ENCODE data around the gene TCF7.

Gene TCF7

DNA sequence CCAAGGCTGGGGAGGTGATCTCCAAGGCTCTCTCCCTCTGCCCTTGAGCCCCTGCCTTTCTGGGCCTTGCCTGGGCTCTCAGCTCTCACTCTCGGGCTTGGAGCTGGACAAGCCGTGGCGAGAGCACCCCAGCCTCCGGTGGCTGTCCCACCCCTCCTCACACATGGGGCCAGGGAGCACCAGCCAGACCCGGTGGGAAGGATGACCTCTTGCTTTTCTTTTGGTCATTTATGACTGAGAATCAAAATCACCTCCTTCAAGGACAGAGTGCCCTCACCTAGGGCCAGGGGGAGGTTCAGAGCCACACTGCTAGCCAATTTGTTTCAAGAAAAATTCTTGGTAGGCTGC, 14.1 kb downstream of the TCF7 start:
- in situ Hi-C loops (cut with HindIII; ENCODE audit: low sequenced_read_pairs), result loop anchor here (5.0 to 10.0 kb wide), 2 partner anchors 41 to 64 kb away; no protein-coding TSS in a partner anchor

GRCh38 chr5:134129411-134130238, 15.1 kb downstream of the TCF7 start:
- in situ Hi-C loops (cut with HindIII; ENCODE audit: low sequenced_read_pairs), result loop anchor here (5.0 to 10.0 kb wide), 2 partner anchors 42 to 65 kb away; no protein-coding TSS in a partner anchor

DNA sequence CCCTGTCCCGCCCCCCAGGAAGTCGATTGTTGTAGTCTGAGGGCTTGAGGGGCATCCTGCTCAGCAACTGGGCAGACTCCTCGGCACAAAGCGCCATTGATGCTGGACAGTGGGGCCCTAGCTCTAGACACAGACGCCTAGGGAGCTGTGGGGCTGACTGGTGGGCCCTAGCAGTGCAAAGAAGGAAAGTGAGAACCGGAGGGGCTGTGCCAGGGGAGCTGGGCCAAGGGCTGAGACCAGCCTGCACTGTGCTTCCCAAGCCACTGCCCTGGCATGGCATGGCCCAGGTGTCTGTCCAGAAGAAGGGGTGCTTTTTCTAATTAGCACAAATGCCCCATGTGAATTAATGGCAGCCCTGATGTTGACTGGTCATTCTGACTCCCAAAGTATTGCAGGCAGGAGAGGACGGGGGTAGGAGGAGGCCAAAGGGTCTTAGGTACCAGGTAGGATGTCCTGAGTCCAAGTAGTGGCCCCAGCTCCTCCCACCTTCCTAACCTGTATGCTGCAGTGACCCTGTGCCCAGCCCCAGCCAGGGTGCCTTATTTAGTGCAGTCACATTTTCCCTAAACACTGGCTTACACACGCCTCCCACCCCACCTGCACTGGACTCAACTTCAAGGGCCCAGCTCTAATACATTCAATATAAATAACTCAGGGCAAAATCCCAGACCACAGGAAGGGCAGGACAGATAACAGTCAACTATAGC, 15.9 kb downstream of the TCF7 start:
- in situ Hi-C loops (cut with HindIII; ENCODE audit: low sequenced_read_pairs), result no loop called here

GRCh38 chr5:134131165-134131564, 16.7 kb downstream of the TCF7 start:
- in situ Hi-C loops (cut with HindIII; ENCODE audit: low sequenced_read_pairs), result no loop called here

DNA sequence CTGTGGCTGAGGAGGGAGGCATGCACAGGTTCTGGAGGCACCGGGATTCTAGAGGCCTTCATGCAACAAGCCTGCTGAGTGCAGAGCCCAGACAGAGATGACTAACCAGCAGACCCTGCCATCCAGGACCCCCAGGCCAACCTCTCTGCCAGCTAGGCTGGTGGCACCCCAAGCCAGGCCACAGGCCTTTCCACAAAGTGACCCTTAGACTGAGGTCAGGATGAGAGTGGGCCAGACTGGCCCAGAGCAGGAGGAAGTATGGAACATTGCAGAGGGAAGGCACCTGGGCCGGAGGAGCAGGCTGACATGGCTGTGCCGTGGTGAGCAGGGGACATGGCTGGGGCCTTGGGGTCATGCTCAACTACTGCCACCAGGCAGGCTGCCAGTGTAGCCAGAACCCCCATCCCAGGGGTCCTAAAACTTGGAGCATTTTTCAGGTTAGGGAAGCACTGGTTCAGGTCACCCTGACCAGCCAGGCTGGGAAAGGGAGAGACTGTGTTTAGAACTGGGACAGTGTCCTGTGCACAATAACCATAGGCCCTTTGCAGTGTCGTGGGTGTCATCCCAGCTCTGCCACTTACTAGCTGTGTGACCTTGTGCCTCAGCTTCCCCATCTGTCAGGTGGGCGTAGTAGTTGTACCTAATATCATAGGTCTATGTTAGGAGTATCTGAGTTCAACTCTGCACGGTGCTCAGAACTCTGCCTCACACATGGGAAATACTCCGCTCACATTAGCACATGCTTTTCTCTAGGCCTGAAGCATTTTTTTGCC, 17.3 kb downstream of the TCF7 start:
- in situ Hi-C loops (cut with HindIII; ENCODE audit: low sequenced_read_pairs), result no loop called here

DNA sequence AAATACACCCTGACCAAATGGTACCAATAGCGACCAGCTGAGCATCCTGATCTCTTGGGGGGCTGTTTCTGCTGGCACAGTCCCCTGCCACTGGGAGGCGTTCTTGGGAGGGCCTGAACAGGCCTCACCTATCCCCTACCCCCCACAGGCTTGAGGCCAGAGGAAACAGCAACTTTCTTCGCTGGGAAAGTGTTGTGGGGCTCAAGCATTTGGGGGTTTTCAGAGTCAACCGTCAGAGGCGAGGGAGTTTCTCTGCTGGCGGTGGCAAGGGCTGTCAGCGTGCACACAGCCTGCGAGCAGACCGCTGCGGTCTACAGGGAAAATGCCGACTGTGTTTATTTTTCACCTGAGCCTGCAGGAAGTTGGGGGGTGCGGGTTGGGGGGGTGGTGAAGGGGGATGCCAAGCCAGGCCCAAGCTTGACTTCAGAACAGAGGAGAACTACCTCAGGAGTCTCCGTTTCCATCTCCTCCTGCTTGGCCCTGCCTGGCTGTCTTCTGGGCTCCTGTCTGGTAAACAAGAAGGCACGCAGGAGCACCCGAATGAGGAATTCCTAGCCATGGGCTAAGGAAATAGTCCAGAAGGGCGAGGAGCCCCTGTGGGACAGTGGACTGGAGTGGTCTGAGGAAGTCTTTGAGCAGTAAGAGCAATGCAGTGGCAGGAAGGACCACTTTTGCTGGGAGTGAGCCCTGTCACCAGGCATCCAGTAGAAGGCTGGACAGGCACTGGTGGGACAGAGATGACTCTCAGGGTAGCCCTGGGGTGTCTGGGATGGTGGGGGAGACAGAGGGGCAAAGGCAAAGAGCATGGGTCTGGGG, 18.1 kb downstream of the TCF7 start:
- in situ Hi-C loops (cut with HindIII; ENCODE audit: low sequenced_read_pairs), result no loop called here

DNA sequence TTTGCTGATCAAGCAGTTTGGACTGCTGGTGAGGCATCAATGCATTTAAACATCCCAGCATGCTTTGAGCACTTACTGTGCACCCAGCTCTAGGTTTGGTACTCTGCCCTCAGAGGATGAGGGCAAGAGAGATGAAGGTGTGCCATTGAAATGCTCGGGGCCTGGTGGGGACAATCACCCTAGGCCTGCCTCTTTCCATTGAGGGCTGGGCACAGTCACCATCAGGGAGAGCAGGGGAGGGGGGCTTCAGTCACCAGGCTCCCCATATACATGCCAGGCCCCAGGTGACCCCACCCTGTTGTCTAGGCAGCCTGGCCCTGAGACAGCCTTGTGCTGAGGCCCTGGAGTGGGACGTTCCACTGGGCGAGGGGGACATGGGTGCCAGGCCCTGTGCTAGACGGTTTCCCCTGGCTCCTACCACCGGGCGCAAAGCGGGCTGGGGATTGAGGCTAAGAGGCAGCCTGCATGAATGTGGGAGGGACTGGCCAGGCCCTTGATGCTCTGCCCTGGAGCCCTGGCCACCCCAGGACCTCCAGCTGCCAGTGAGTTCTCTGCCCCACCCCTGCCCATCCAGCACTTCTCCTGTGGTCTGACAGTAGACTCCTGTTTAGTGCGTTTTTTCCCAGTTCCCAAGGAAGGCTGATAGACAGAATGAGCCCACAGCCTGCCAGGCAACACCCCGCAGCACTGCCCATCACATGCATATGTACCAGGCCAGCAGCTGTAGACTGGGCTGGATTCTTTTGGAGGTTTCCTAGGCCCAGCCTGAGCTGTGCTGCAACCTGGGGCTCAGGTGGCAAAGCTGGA, 18.9 kb downstream of the TCF7 start:
- in situ Hi-C loops (cut with HindIII; ENCODE audit: low sequenced_read_pairs), result no loop called here

- in situ Hi-C loops (cut with HindIII; ENCODE audit: low sequenced_read_pairs), result no loop called here
These were observed 19.6 kb downstream of the TCF7 start for GRCh38 chr5:134133995-134134541.

DNA sequence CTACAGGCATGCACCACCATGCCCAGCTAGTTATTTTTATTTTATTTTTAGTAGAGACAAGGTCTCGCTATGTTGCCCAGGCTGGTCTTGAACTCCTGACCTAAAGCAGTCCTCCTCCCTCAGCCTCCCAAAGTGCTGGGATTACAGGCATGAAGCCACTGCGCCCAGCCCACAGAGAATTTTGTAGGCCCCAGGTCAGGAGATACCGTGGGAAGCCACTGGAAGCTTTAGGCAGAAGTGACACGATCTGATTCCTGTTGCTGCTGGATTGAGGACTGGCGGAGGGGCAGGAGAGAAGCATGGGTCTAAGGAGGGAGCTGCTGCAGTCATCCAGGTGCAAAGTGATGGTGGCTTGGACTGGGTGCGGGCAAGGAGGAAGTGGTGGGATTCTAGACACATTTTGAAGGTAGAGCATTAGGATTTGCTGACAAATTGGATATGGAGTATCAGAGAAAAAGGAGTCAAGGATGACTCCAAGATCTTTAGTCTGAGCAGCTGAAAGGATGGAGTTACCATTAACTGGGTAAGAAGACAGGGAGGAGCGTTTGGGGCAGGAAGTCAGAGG, 20.7 kb downstream of the TCF7 start:
- in situ Hi-C loops (cut with HindIII; ENCODE audit: low sequenced_read_pairs), result no loop called here

DNA sequence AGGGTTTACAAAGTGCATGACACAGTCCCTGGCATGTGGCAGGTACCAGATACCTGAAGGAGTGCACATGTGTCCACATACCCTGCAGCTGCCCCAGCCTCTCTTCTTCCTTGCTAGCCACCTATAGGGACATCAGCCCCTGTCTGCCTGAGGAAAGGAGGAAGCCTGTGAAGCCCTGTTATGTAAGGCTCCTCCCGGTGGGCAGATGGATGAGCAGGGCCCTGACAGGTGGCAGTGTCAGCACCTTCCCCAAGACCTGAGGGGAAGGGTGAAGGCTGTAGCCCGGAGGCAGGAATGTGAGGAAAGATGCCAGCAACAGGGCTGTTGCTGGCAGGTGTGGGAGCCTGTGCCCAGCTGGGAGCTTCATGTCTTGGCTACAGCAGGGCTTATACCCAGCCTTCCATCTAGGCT, 21.7 kb downstream of the TCF7 start:
- in situ Hi-C loops (cut with HindIII; ENCODE audit: low sequenced_read_pairs), result no loop called here

DNA sequence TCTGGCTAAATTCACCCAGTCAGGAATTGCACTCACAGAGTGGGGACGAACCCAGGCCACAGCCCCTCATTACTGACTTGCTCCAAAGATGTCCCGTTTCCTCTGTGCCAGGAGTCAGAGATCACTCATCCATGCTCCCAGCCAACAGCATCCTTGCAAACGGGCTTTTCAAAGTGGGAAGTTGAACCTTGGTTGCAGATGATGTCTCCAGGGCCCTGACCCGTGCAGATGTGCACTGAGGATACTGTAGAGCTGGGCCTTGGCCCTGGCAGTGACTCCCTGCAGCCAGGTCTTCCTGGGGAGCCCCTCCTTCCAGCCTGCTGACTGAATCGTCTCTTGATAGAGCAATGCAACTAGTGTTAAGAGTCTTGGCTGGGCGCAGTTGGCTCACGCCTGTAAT, 22.3 kb downstream of the TCF7 start:
- in situ Hi-C loops (cut with HindIII; ENCODE audit: low sequenced_read_pairs), result no loop called here

- in situ Hi-C loops (cut with HindIII; ENCODE audit: low sequenced_read_pairs), result no loop called here
These were observed 24.2 kb downstream of the TCF7 start for GRCh38 chr5:134138416-134139376.

DNA sequence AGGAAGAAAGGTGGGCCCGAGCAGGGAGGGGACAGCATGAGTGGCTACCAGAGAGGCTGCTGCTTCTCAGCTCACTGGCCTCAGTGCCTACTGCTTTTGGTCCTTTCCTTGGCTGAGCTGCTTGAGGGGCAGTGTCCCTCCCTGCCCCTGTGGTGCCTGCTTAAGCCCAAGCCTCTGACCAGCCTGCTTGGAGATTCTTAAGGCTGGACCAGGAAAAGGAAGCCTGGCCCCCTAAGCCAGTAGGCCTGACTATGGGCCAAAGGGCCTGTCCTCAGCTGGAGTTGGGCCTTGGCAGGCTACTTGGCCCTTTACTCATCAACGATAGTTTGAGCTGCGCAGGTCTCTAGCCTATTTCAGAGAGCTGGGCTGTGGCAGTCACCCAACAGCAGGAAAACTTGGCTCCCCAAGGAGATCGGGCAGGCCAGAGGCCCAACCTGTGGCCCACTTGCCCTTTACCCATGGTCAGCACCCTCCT, 24.9 kb downstream of the TCF7 start:
- in situ Hi-C loops (cut with HindIII; ENCODE audit: low sequenced_read_pairs), result no loop called here

GRCh38 chr5:134139891-134140469, 25.5 kb downstream of the TCF7 start:
- in situ Hi-C loops (cut with HindIII; ENCODE audit: low sequenced_read_pairs), result no loop called here

- in situ Hi-C loops (cut with HindIII; ENCODE audit: low sequenced_read_pairs), result no loop called here
These were observed 26.2 kb downstream of the TCF7 start for GRCh38 chr5:134140530-134141201.

DNA sequence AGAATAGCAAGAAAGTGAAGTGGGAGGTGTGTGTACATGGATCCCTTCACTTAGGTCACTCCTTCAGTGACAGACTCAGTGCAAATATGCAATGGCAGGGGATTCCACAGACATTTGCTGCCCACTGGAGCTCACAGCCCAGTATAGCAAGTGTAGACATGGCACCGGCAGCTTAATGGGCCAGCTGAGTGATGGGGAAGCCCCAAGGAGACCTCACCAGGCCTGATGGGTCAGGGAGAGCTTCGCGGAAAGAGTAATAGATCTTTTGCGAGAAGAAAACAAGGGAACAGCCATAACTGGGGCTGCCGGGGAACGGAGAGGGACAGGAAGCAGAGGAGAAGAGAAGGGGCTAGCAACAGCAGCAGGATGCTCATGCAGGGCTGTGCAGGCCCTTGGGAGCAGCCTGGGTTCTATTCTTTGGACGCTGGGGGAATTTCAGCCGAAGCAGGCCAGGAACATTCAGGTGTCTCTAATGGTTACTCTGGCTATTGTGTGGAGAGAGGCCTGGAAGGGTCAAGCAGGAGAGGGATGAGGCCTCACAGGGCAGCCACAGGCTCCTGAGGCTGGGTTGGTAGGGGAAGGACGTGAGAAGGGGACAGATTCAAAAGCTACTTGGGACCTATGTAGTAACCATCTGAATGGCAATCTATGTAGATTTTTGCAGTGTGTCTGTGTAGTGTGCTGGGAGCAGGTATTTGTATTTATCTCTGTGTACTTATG, 27.0 kb downstream of the TCF7 start:
- in situ Hi-C loops (cut with HindIII; ENCODE audit: low sequenced_read_pairs), result no loop called here
